ENCODE measurements around the gene EPHB1.

DNA sequence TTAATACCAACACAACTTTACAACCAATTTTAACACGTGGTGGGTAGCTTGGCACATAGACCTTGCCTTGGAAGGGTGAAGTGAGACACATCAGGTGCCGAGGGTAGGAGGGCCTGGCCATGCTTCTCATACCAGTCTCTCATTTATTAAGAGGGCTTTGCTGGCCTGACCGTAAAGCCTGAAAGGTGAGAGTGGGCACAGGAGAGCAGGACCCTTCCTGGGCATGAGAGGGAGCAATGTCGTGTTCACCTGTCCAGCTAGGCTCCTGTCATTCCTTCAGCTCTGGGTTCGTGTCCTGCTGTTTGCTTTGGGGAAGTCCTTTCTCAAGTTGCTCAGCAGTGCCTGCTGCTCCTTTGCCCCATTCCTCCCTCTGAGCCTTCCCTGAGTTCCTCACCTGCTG lies 294.4 kb downstream of the EPHB1 start:
- TF ChIP-seq EZH2 (IDR thresholded peaks at IDR 0.05; ENCODE audit: insufficient read depth, poor library complexity, severe bottlenecking): no peak
- TF ChIP-seq EZH2phosphoT487 (IDR thresholded peaks at IDR 0.05; ENCODE audit: insufficient read depth, low read depth): no peak
